GM12873 (cell line): ENCODE data around the gene DCAF8.

Source experiments
- CTCF ChIP-seq: IDR thresholded peaks from 2 replicates; pipeline ENCODE4 v1.5.1; 2012; ENCODE audit warnings: low read depth, mild to moderate bottlenecking, moderate library complexity, low read length, control low read depth; ENCODE audit not compliant: insufficient read depth; ENCODE audit errors: missing control alignments

DCAF8 gene

DNA sequence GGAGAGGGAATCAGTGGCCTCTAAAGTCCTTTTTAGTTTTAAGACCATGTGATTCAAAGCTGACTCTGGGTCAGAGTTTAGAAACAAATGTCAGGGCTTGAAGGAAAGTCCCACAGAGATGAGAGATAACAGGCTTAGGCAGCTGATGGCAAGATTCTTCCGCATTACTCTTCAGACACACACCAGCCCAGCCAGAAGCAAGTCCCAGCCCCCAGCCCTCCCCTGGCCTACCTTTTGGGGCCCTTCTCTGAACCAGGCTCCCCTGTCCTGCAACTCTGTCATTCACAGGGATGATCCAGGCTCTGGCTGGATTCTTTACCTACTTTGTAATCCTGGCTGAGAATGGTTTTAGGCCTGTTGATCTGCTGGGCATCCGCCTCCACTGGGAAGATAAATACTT, 85.1 kb downstream of the DCAF8 start:
- no peak for TF ChIP-seq CTCF

GRCh38 chr1:160171980-160172379, 90.4 kb downstream of the DCAF8 start:
- TF ChIP-seq CTCF = no peak

DNA sequence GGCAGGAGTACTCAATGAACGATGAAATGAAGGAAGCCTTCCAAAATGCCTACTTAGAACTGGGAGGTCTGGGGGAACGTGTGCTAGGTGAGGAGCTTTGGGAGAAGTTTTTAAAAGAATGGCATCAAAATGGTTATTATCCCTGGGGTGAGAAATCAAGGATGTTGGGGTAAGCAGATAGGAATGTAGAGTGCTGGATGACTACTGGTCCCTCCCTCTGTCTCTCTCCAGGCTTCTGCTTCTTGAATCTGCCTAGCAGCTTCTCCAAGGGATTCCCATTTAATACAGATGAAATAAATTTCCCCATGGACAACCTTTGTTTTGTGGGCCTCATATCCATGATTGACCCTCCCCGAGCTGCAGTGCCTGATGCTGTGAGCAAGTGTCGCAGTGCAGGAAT, 91.0 kb downstream of the DCAF8 start:
- no peak for TF ChIP-seq CTCF

GRCh38 chr1:160169553-160170399, 92.6 kb downstream of the DCAF8 start:
- TF ChIP-seq CTCF = no peak

DNA sequence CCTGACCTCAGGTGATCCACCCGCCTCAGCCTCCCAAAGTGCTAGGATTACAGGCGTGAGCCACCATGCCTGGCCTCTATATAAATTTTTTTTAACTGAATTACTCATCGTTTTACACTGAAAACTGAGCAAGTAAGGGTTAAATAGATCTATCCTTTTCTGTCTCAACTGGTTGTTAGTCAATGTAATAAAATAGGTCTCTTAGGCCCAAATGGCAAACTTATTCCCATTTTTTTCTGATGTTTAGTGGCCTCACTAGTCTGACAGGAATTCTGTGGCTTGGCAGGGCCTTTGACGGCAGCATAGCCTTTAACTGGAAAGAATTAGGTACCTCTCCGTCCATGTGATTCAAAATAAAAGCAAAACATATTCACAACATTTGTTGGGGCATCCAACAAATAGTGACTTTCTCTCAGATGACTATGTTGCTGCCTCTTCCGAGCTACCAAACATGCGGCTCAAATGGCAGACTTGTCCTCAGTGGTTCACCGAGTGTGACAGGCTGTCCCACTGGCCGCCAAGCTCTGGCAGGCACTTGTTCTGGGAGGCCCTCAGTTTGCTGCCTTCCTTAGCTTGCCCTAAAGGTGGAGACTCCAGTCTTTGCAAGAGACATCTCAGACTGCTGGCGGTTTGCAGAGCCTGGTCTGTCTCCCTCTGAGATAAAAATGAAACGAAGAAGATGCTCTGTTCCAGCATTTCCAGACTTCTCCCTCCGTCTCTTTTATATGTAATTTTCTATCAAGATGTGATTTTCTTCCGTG, 93.6 kb downstream of the DCAF8 start:
- TF ChIP-seq CTCF = peak; percentile 11

- no peak for TF ChIP-seq CTCF
Observed at GRCh38 chr1:160168016-160168415, 94.3 kb downstream of the DCAF8 start.

- peak; percentile 36 for TF ChIP-seq CTCF
Observed at GRCh38 chr1:160167580-160167979, 94.8 kb downstream of the DCAF8 start.
